GM19455 (cell line): ENCODE results near the gene MRPL57.
"Not testable (repeated sequence)": the region's sequence is repeated elsewhere in the genome, so short reads cannot be mapped to it uniquely, and the experiment has no call there.

Experiments
- ATAC-seq: cut with Tn5 transposase; IDR thresholded peaks from one replicate; pipeline ENCODE4 v1.9.1; 2021; ENCODE audit not compliant: unreplicated experiment

Gene MRPL57

GRCh38 chr13:21194756-21195155 lies 18.3 kb downstream of the MRPL57 start:
- not testable (repeated sequence) for ATAC-seq

GRCh38 chr13:21197606-21198225 lies 21.3 kb downstream of the MRPL57 start:
- not testable (repeated sequence) for ATAC-seq

- ATAC-seq, result not testable (repeated sequence)
Observed at GRCh38 chr13:21198391-21198790, 21.9 kb downstream of the MRPL57 start.

GRCh38 chr13:21201456-21202190 lies 25.2 kb downstream of the MRPL57 start:
- ATAC-seq, result not testable (repeated sequence)

GRCh38 chr13:21202767-21203531 lies 26.5 kb downstream of the MRPL57 start:
- no peak for ATAC-seq

GRCh38 chr13:21208652-21209154 lies 32.2 kb downstream of the MRPL57 start:
- ATAC-seq, result no peak

- ATAC-seq, result no peak
Observed at GRCh38 chr13:21212138-21212775, 35.8 kb downstream of the MRPL57 start.

- not testable (repeated sequence) for ATAC-seq
Observed at GRCh38 chr13:21215419-21215818, 39.0 kb downstream of the MRPL57 start.

- no peak for ATAC-seq
Observed at GRCh38 chr13:21216332-21216731, 39.9 kb downstream of the MRPL57 start.

GRCh38 chr13:21218351-21219035 lies 42.0 kb downstream of the MRPL57 start:
- peak; percentile 98 for ATAC-seq

GRCh38 chr13:21219036-21219381 lies 42.6 kb downstream of the MRPL57 start:
- ATAC-seq, result no peak

GRCh38 chr13:21219716-21220115 lies 43.3 kb downstream of the MRPL57 start:
- not testable (repeated sequence) for ATAC-seq

GRCh38 chr13:21221268-21221667 lies 44.8 kb downstream of the MRPL57 start:
- ATAC-seq, result no peak

GRCh38 chr13:21225082-21225481 lies 48.6 kb downstream of the MRPL57 start:
- no peak for ATAC-seq

GRCh38 chr13:21225841-21226581 lies 49.6 kb downstream of the MRPL57 start:
- no peak for ATAC-seq

- ATAC-seq, result no peak
Observed at GRCh38 chr13:21227917-21228316, 51.5 kb downstream of the MRPL57 start.
